GM10266 (cell line): Measurements from ENCODE around the gene PRR16.
"Not testable (repeated sequence)": the region's sequence is repeated elsewhere in the genome, so short reads cannot be mapped to it uniquely, and the experiment has no call there.

Experiments
- DNase-seq: peaks from one replicate; pipeline ENCODE4 v3.0.0; 2012; ENCODE audit errors: extremely low spot score
- CTCF ChIP-seq: IDR thresholded peaks from 2 replicates; pipeline ENCODE4 v1.5.1; 2012; ENCODE audit warnings: mild to moderate bottlenecking, low read depth; ENCODE audit not compliant: control insufficient read depth, insufficient read depth; ENCODE audit errors: missing control alignments

PRR16 gene

GRCh38 chr5:120463991-120464626 is at the start of gene PRR16:
PRR16 (plus strand) TSS chr5:120464300.
- peak; percentile 26 for TF ChIP-seq CTCF
- DNase-seq, result peak; percentile 61

GRCh38 chr5:120415985-120416384 is 48.1 kb upstream of the PRR16 start:
- DNase-seq, result no peak
- no peak for TF ChIP-seq CTCF

GRCh38 chr5:120419127-120419526 is 45.0 kb upstream of the PRR16 start:
- no peak for TF ChIP-seq CTCF
- DNase-seq, result no peak

GRCh38 chr5:120426633-120427275 is 37.3 kb upstream of the PRR16 start:
- not testable (repeated sequence) for DNase-seq

- TF ChIP-seq CTCF, result no peak
- DNase-seq, result no peak
These were observed 33.5 kb upstream of the PRR16 start for GRCh38 chr5:120430572-120430971.

GRCh38 chr5:120432861-120433260 is 31.2 kb upstream of the PRR16 start:
- DNase-seq, result no peak
- TF ChIP-seq CTCF, result no peak

GRCh38 chr5:120435129-120435528 is 29.0 kb upstream of the PRR16 start:
- TF ChIP-seq CTCF, result no peak
- DNase-seq, result no peak
